Measurements from ENCODE around the gene TATDN3.

Gene TATDN3

GRCh38 chr1:212820969-212821368, 29.3 kb downstream of the TATDN3 start:
- H3K23ac ChIP-seq (ENCODE audit: low read depth, low read length, poor library complexity): no peak overlapping the region
- no peak overlapping the region for H2BK12ac ChIP-seq (ENCODE audit: low read length)
- no CpG with 5 or more reads among the region's 2 CpGs for WGBS, 2 donors (ENCODE audit: extremely low coverage in 2 of 2, insufficient read length in 2 of 2, insufficient replicate concordance in 1 of 2)
- H2BK120ac ChIP-seq (ENCODE audit: low read depth, low read length): no peak overlapping the region
- no peak overlapping the region for H2AFZ ChIP-seq (ENCODE audit: low read length)
- no peak overlapping the region for H3K4me3 ChIP-seq (ENCODE audit: low read length in 2 of 2)
- no peak overlapping the region for H4K91ac ChIP-seq (ENCODE audit: low read depth, low read length, poor library complexity)
- H3K9ac ChIP-seq (ENCODE audit: low read depth, low read length, poor library complexity): no peak overlapping the region
- H3K14ac ChIP-seq (ENCODE audit: low read length): no peak overlapping the region
- H4K8ac ChIP-seq (ENCODE audit: low read depth, low read length): no peak overlapping the region
- H3K4me1 ChIP-seq (ENCODE audit: control insufficient read depth in 2 of 2, insufficient read depth in 1 of 2, low read depth in 1 of 2, low read length in 2 of 2): no peaks in the 10 kb centered on the region
- no peak overlapping the region for H3K27ac ChIP-seq (replicated peaks; ENCODE audit: low read length)
- no peaks in the 10 kb centered on the region for H3K27me3 ChIP-seq (ENCODE audit: control insufficient read depth in 3 of 3, insufficient read depth in 3 of 3, low read depth in 1 of 3, low read length in 3 of 3)
- no peak for DNase-seq (ENCODE audit: low spot score)
- no peak overlapping the region for H3K4ac ChIP-seq (ENCODE audit: low read length)
- H2AK5ac ChIP-seq (ENCODE audit: low read depth, low read length): no peak overlapping the region
- no peak overlapping the region for H2BK15ac ChIP-seq (ENCODE audit: low read length)
- no peak overlapping the region for H3K4me2 ChIP-seq (ENCODE audit: insufficient read depth, low read length, poor library complexity, severe bottlenecking)
- H3K36me3 ChIP-seq (replicated peaks in 1 of 2; ENCODE audit: control insufficient read depth in 2 of 2, insufficient read depth in 2 of 2, low read length in 2 of 2): no peaks in the 10 kb centered on the region
- no peak overlapping the region for H3K18ac ChIP-seq (ENCODE audit: low read length)
- H3K79me1 ChIP-seq (ENCODE audit: low read depth, low read length): no peaks in the 10 kb centered on the region
- peaks cover 7 to 12% of the 10 kb centered on the region in 2 donors for H3K9me3 ChIP-seq (replicated peaks in 1 of 2; ENCODE audit: control insufficient read depth in 2 of 2, insufficient read depth in 1 of 2, low read depth in 1 of 2, low read length in 2 of 2)
- no peak overlapping the region for H2BK5ac ChIP-seq (ENCODE audit: low read length)

- no peaks in the 10 kb centered on the region for H3K4me1 ChIP-seq (ENCODE audit: control insufficient read depth in 2 of 2, insufficient read depth in 1 of 2, low read depth in 1 of 2, low read length in 2 of 2)
- no peak overlapping the region for H3K18ac ChIP-seq (ENCODE audit: low read length)
- no peak overlapping the region for H3K27ac ChIP-seq (replicated peaks; ENCODE audit: low read length)
- H3K79me1 ChIP-seq (ENCODE audit: low read depth, low read length): no peaks in the 10 kb centered on the region
- H2BK120ac ChIP-seq (ENCODE audit: low read depth, low read length): no peak overlapping the region
- H3K9me3 ChIP-seq (replicated peaks in 1 of 2; ENCODE audit: control insufficient read depth in 2 of 2, insufficient read depth in 1 of 2, low read depth in 1 of 2, low read length in 2 of 2): peaks cover 8 to 16% of the 10 kb centered on the region in 2 donors
- H3K36me3 ChIP-seq (replicated peaks in 1 of 2; ENCODE audit: control insufficient read depth in 2 of 2, insufficient read depth in 2 of 2, low read length in 2 of 2): no peaks in the 10 kb centered on the region
- no peak overlapping the region for H3K4me3 ChIP-seq (ENCODE audit: low read length in 2 of 2)
- no peak overlapping the region for H3K14ac ChIP-seq (ENCODE audit: low read length)
- no peak overlapping the region for H2BK15ac ChIP-seq (ENCODE audit: low read length)
- H4K8ac ChIP-seq (ENCODE audit: low read depth, low read length): no peak overlapping the region
- H2BK12ac ChIP-seq (ENCODE audit: low read length): no peak overlapping the region
- H2AK5ac ChIP-seq (ENCODE audit: low read depth, low read length): no peak overlapping the region
- no peak overlapping the region for H2AFZ ChIP-seq (ENCODE audit: low read length)
- WGBS, 2 donors (ENCODE audit: extremely low coverage in 2 of 2, insufficient read length in 2 of 2, insufficient replicate concordance in 1 of 2): no CpG with 5 or more reads among the region's 3 CpGs
- H3K23ac ChIP-seq (ENCODE audit: low read depth, low read length, poor library complexity): no peak overlapping the region
- no peak overlapping the region for H3K4me2 ChIP-seq (ENCODE audit: insufficient read depth, low read length, poor library complexity, severe bottlenecking)
- no peak overlapping the region for H3K4ac ChIP-seq (ENCODE audit: low read length)
- no peak overlapping the region for H3K9ac ChIP-seq (ENCODE audit: low read depth, low read length, poor library complexity)
- no peak overlapping the region for H4K91ac ChIP-seq (ENCODE audit: low read depth, low read length, poor library complexity)
- no peak overlapping the region for H2BK5ac ChIP-seq (ENCODE audit: low read length)
- no peak for DNase-seq (ENCODE audit: low spot score)
- H3K27me3 ChIP-seq (ENCODE audit: control insufficient read depth in 3 of 3, insufficient read depth in 3 of 3, low read depth in 1 of 3, low read length in 3 of 3): no peaks in the 10 kb centered on the region
These were observed 31.3 kb downstream of the TATDN3 start for GRCh38 chr1:212822956-212823355.

GRCh38 chr1:212824201-212824600, 32.5 kb downstream of the TATDN3 start:
- H2AK5ac ChIP-seq (ENCODE audit: low read depth, low read length): no peak overlapping the region
- DNase-seq (ENCODE audit: low spot score): no peak
- H2BK12ac ChIP-seq (ENCODE audit: low read length): no peak overlapping the region
- no peak overlapping the region for H3K4me2 ChIP-seq (ENCODE audit: insufficient read depth, low read length, poor library complexity, severe bottlenecking)
- no peak overlapping the region for H3K27ac ChIP-seq (replicated peaks; ENCODE audit: low read length)
- no CpG with 5 or more reads among the region's 16 CpGs for WGBS, 2 donors (ENCODE audit: extremely low coverage in 2 of 2, insufficient read length in 2 of 2, insufficient replicate concordance in 1 of 2)
- H3K4me1 ChIP-seq (ENCODE audit: control insufficient read depth in 2 of 2, insufficient read depth in 1 of 2, low read depth in 1 of 2, low read length in 2 of 2): no peaks in the 10 kb centered on the region
- H3K27me3 ChIP-seq (ENCODE audit: control insufficient read depth in 3 of 3, insufficient read depth in 3 of 3, low read depth in 1 of 3, low read length in 3 of 3): no peaks in the 10 kb centered on the region
- H3K23ac ChIP-seq (ENCODE audit: low read depth, low read length, poor library complexity): peak overlapping the region; percentile 16
- no peak overlapping the region for H2BK15ac ChIP-seq (ENCODE audit: low read length)
- H3K18ac ChIP-seq (ENCODE audit: low read length): no peak overlapping the region
- no peak overlapping the region for H3K14ac ChIP-seq (ENCODE audit: low read length)
- peaks cover 8 to 16% of the 10 kb centered on the region in 2 donors for H3K9me3 ChIP-seq (replicated peaks in 1 of 2; ENCODE audit: control insufficient read depth in 2 of 2, insufficient read depth in 1 of 2, low read depth in 1 of 2, low read length in 2 of 2)
- no peaks in the 10 kb centered on the region for H3K36me3 ChIP-seq (replicated peaks in 1 of 2; ENCODE audit: control insufficient read depth in 2 of 2, insufficient read depth in 2 of 2, low read length in 2 of 2)
- peak overlapping the region; percentile 42 for H2BK120ac ChIP-seq (ENCODE audit: low read depth, low read length)
- no peaks in the 10 kb centered on the region for H3K79me1 ChIP-seq (ENCODE audit: low read depth, low read length)
- H3K9ac ChIP-seq (ENCODE audit: low read depth, low read length, poor library complexity): peak overlapping the region; percentile 36
- H2AFZ ChIP-seq (ENCODE audit: low read length): no peak overlapping the region
- H4K91ac ChIP-seq (ENCODE audit: low read depth, low read length, poor library complexity): no peak overlapping the region
- H3K4ac ChIP-seq (ENCODE audit: low read length): no peak overlapping the region
- no peak overlapping the region for H2BK5ac ChIP-seq (ENCODE audit: low read length)
- no peak overlapping the region for H3K4me3 ChIP-seq (ENCODE audit: low read length in 2 of 2)
- no peak overlapping the region for H4K8ac ChIP-seq (ENCODE audit: low read depth, low read length)

GRCh38 chr1:212825798-212826452, 34.2 kb downstream of the TATDN3 start:
- no CpG with 5 or more reads among the region's 6 CpGs for WGBS, 2 donors (ENCODE audit: extremely low coverage in 2 of 2, insufficient read length in 2 of 2, insufficient replicate concordance in 1 of 2)

More at GRCh38 chr1:212825798-212826452, 34.2 kb downstream of the TATDN3 start:
- Histone ChIP-seq H3K4me3 (ENCODE audit: low read length in 2 of 2) (no peak overlapping the region), H2AK5ac (ENCODE audit: low read depth, low read length) (no peak overlapping the region), H3K27ac (replicated peaks; ENCODE audit: low read length) (no peak overlapping the region), H2BK5ac (ENCODE audit: low read length) (no peak overlapping the region), H3K79me1 (ENCODE audit: low read depth, low read length) (no peaks in the 10 kb centered on the region), H3K27me3 (ENCODE audit: control insufficient read depth in 3 of 3, insufficient read depth in 3 of 3, low read depth in 1 of 3, low read length in 3 of 3) (no peaks in the 10 kb centered on the region), H3K9me3 (replicated peaks in 1 of 2; ENCODE audit: control insufficient read depth in 2 of 2, insufficient read depth in 1 of 2, low read depth in 1 of 2, low read length in 2 of 2) (peaks cover 8 to 16% of the 10 kb centered on the region in 2 donors), H3K4ac (ENCODE audit: low read length) (no peak overlapping the region), H4K8ac (ENCODE audit: low read depth, low read length) (no peak overlapping the region), H2BK15ac (ENCODE audit: low read length) (no peak overlapping the region), H3K36me3 (replicated peaks in 1 of 2; ENCODE audit: control insufficient read depth in 2 of 2, insufficient read depth in 2 of 2, low read length in 2 of 2) (no peaks in the 10 kb centered on the region), H3K14ac (ENCODE audit: low read length) (no peak overlapping the region), H3K23ac (ENCODE audit: low read depth, low read length, poor library complexity) (no peak overlapping the region), H2AFZ (ENCODE audit: low read length) (no peak overlapping the region), H3K18ac (ENCODE audit: low read length) (no peak overlapping the region), H4K91ac (ENCODE audit: low read depth, low read length, poor library complexity) (no peak overlapping the region), H3K9ac (ENCODE audit: low read depth, low read length, poor library complexity) (no peak overlapping the region), H3K4me2 (ENCODE audit: insufficient read depth, low read length, poor library complexity, severe bottlenecking) (no peak overlapping the region), H3K4me1 (ENCODE audit: control insufficient read depth in 2 of 2, insufficient read depth in 1 of 2, low read depth in 1 of 2, low read length in 2 of 2) (no peaks in the 10 kb centered on the region), H2BK120ac (ENCODE audit: low read depth, low read length) (no peak overlapping the region), H2BK12ac (ENCODE audit: low read length) (no peak overlapping the region)
- DNase-seq (ENCODE audit: low spot score): no peak

All from neuronal stem cell (in vitro differentiated cells).